CD14-positive monocyte (primary cell): ENCODE results near the gene IFI27. TPM values are rescaled to one million over a fixed set of nuclear protein-coding genes. Genes with fewer than 3 reads are reported as not detected.

ENCODE experiments used
- DNase-seq, 3 donors: peaks; one replicate each; pipeline ENCODE4 v3.0.0-alpha.2; 2011 to 2022
- H2AFZ ChIP-seq: 2 replicates; pipeline ENCODE4 v1.6.0; 2012; ENCODE audit warnings: mild to moderate bottlenecking, low read depth, low read length, inconsistent platforms; ENCODE audit not compliant: insufficient read depth, poor library complexity, severe bottlenecking
- H3K27ac ChIP-seq, 2 donors: 1 replicate in 1 of 2; 2 replicates in 1 of 2; pipeline ENCODE4 v1.5.1; 2012 to 2013; ENCODE audit warnings: low read length in 2 of 2, control low read depth in 1 of 2, inconsistent platforms in 1 of 2, low read depth in 1 of 2, mild to moderate bottlenecking in 1 of 2
- H3K27me3 ChIP-seq, 2 donors: one replicate each; pipeline versions ENCODE4 v1.6.0 to v1.6.1; 2011 to 2013; ENCODE audit warnings: low read length in 2 of 2; ENCODE audit not compliant: control insufficient read depth in 2 of 2, insufficient read depth in 2 of 2
- H3K36me3 ChIP-seq, 2 donors: replicated peaks in 1 of 2; 1 replicate in 1 of 2; 2 replicates in 1 of 2; pipeline versions ENCODE4 v1.5.1 to v1.6.1; 2012 to 2013; ENCODE audit warnings: low read length in 2 of 2, control low read depth in 1 of 2, inconsistent platforms in 1 of 2, mild to moderate bottlenecking in 1 of 2; ENCODE audit not compliant: insufficient read depth in 2 of 2, control insufficient read depth in 1 of 2
- H3K4me1 ChIP-seq, 2 donors: 1 replicate in 1 of 2; 2 replicates in 1 of 2; pipeline versions ENCODE4 v1.5.1 to v1.6.1; 2012 to 2013; ENCODE audit warnings: low read length in 2 of 2, control low read depth in 1 of 2, inconsistent platforms in 1 of 2, mild to moderate bottlenecking in 1 of 2, moderate library complexity in 1 of 2; ENCODE audit not compliant: insufficient read depth in 2 of 2, control insufficient read depth in 1 of 2
- H3K4me2 ChIP-seq: replicated peaks from 2 replicates; pipeline ENCODE3; 2012; ENCODE audit warnings: low read length, moderate library complexity, mild to moderate bottlenecking; ENCODE audit not compliant: poor library complexity, severe bottlenecking; ENCODE audit errors: extremely low read depth
- H3K4me3 ChIP-seq, 3 experiments: fragments of 200-600 bp in 1 of 3; sonication (generic) in 1 of 3; replicated peaks in 1 of 3; 1 replicate in 2 of 3; 2 replicates in 1 of 3; pipeline ENCODE4 v1.5.1; 2011 to 2013; ENCODE audit warnings: low read length in 3 of 3, mild to moderate bottlenecking in 3 of 3, control low read depth in 2 of 3, low read depth in 2 of 3, inconsistent platforms in 1 of 3, moderate library complexity in 1 of 3
- H3K79me2 ChIP-seq: 2 replicates; pipeline ENCODE4 v1.6.0; 2012; ENCODE audit warnings: mild to moderate bottlenecking, control low read depth, inconsistent platforms, low read length, moderate library complexity; ENCODE audit not compliant: insufficient read depth
- H3K9ac ChIP-seq: 2 replicates; pipeline ENCODE4 v1.6.0; 2017; ENCODE audit warnings: low read length, mild to moderate bottlenecking; ENCODE audit not compliant: insufficient read depth, poor library complexity, severe bottlenecking
- H3K9me3 ChIP-seq, 2 donors: replicated peaks in 1 of 2; 1 replicate in 1 of 2; 2 replicates in 1 of 2; pipeline versions ENCODE4 v1.5.1 to v1.6.1; 2012 to 2013; ENCODE audit warnings: low read length in 2 of 2, control low read depth in 1 of 2; ENCODE audit not compliant: control insufficient read depth in 1 of 2, insufficient read depth in 1 of 2
- H4K20me1 ChIP-seq: 2 replicates; pipeline ENCODE4 v1.6.0; 2012; ENCODE audit warnings: mild to moderate bottlenecking, low read length, control low read depth, moderate library complexity; ENCODE audit not compliant: insufficient read depth
- H3K27ac Mint-ChIP-seq, 7 donors: one replicate each; pipeline ENCODE4 v1.8.0; 2020; ENCODE audit warnings: mild to moderate bottlenecking in 7 of 7, mixed read lengths in 7 of 7, moderate library complexity in 6 of 7, inconsistent platforms in 2 of 7
- H3K27me3 Mint-ChIP-seq, 3 donors: one replicate each; pipeline ENCODE4 v1.8.0; 2021 to 2022; ENCODE audit warnings: low read depth in 3 of 3, mild to moderate bottlenecking in 3 of 3, mixed read lengths in 3 of 3, moderate library complexity in 3 of 3, inconsistent platforms in 1 of 3
- H3K36me3 Mint-ChIP-seq, 2 donors: one replicate each; pipeline ENCODE4 v1.8.0; 2020; ENCODE audit warnings: mixed read lengths in 2 of 2, inconsistent platforms in 1 of 2, mild to moderate bottlenecking in 1 of 2
- H3K4me1 Mint-ChIP-seq: one replicate; pipeline ENCODE4 v1.8.0; 2020; ENCODE audit warnings: mild to moderate bottlenecking, mixed read lengths
- H3K4me3 Mint-ChIP-seq, 2 donors: one replicate each; pipeline ENCODE4 v1.8.0; 2020; ENCODE audit warnings: mild to moderate bottlenecking in 2 of 2, mixed read lengths in 2 of 2, moderate library complexity in 1 of 2
- H3K9me3 Mint-ChIP-seq, 7 donors: one replicate each; pipeline ENCODE4 v1.8.0; 2020 to 2022; ENCODE audit warnings: mixed read lengths in 7 of 7, mild to moderate bottlenecking in 6 of 7, moderate library complexity in 6 of 7, inconsistent platforms in 2 of 7
- CTCF ChIP-seq: fragments of 200-600 bp; IDR thresholded peaks from one replicate; pipeline ENCODE4 v1.8.0; 2022; ENCODE audit warnings: antibody characterized with exemption, mild to moderate bottlenecking
- WGBS: methylation state at CpG from one replicate; pipeline ENCODE4 v1.1.5; 2013; ENCODE audit warnings: missing lambda C conversion rate; ENCODE audit not compliant: insufficient coverage; 5-methylcytosine and 5-hydroxymethylcytosine counted together
- intact Hi-C, 2 donors: fragments of 100-400 bp; cut with micrococcal nuclease; formaldehyde crosslinking; loops; one replicate each; pipeline versions ENCODE4 v1.15.0 to v1.15.1; 2023
- polyA plus RNA-seq, 3 donors: library from polyadenylated mRNA; depleted of rRNA in 1 of 3; unstranded in 2 of 3; stranded (reverse) in 1 of 3; fragments of 300-500 nt in 2 of 3; fragments of >200 nt in 1 of 3; fragmentation: Illumina TruSeq in 2 of 3; gene quantifications; 1 replicate in 2 of 3; 2 replicates in 1 of 3; pipeline ENCODE4 v1.2.3, GENCODE V29; 2012 to 2021

IFI27 gene
- polyA plus RNA-seq, 3 donors, result 3.0 to 3.9 (median 3.3) TPM

DNA sequence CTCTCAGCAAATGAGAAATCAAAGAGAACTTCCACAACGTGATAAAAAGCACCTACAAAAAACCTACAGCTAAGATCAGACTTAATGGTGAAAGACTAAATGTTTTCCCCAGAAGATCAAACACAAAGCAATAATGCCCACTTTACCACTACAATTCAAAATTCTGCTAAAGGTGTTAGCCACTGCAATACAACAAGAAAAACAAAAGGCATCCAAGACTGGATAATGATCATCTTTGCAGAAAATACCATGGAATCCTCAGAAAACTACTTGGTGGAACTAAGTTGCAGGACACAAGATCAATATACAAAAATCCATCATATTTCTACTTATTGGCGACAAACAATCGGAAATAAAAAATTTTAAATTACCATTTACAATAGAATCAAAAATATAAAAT, 36.0 kb upstream of the IFI27 start:
- H4K20me1 ChIP-seq, result peaks cover 58% of the 10 kb centered on the region
- no CpG with 5 or more reads among the region's 3 CpGs for WGBS

DNA sequence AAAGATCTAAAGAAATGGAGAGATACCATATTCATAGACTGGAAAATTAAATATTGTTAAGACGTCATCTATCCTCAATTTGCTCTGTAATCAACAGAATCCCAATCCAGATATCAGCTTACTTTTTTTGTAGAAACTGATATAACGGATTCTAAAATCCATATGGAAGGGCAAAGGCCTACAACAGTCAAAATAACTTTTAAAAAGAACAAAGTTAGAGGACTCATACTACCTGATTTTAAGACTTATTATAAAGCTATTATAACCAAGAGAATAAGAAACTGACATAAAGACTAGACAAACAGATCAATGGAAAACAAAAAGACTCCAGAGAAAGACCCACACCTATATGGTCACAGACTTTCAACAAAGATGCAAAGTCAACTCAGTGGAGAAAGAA, 35.5 kb upstream of the IFI27 start:
- Mint-ChIP-seq H3K27ac (no peak overlapping the region), H3K27me3 (no peaks in the 10 kb centered on the region), H3K4me1 (peaks cover 37% of the 10 kb centered on the region), H3K36me3 (peaks cover 49 to 63% of the 10 kb centered on the region in 2 donors), H3K9me3 (peaks cover 31 to 50% (median 36%) of the 10 kb centered on the region in 7 donors), H3K4me3 (no peak overlapping the region)
- Histone ChIP-seq H3K4me1 (peaks cover 20 to 33% of the 10 kb centered on the region in 2 donors), H3K4me3 (no peak overlapping the region), H3K36me3 (peaks cover 12 to 37% of the 10 kb centered on the region in 2 donors), H3K79me2 (peaks cover 99% of the 10 kb centered on the region), H3K4me2 (no peak overlapping the region), H3K27me3 (no peaks in the 10 kb centered on the region), H4K20me1 (peaks cover 59% of the 10 kb centered on the region), H3K27ac (no peak overlapping the region), H3K9ac (no peak overlapping the region), H3K9me3 (peaks cover 13 to 15% of the 10 kb centered on the region in 2 donors), H2AFZ (no peak overlapping the region)
- no peak for DNase-seq
- no CpG with 5 or more reads among the region's 2 CpGs for WGBS
- TF ChIP-seq CTCF, result no peak
- intact Hi-C loops, result loop anchor here in 1 of 2 donors (5.0 kb wide), 1 partner anchor 102 kb away; no protein-coding TSS in a partner anchor

More for the DNA sequence above, 36.0 kb upstream of the IFI27 start:
- H3K9ac ChIP-seq, result no peak overlapping the region
- H3K79me2 ChIP-seq, result peaks cover 99% of the 10 kb centered on the region
- H3K4me1 ChIP-seq, result peaks cover 16 to 28% of the 10 kb centered on the region in 2 donors
- no peak overlapping the region for H3K27ac Mint-ChIP-seq
- H3K36me3 ChIP-seq, result peaks cover 12 to 37% of the 10 kb centered on the region in 2 donors
- peaks cover 48 to 63% of the 10 kb centered on the region in 2 donors for H3K36me3 Mint-ChIP-seq
- no peaks in the 10 kb centered on the region for H3K27me3 ChIP-seq
- no peaks in the 10 kb centered on the region for H3K27me3 Mint-ChIP-seq
- peaks cover 32% of the 10 kb centered on the region for H3K4me1 Mint-ChIP-seq
- peaks cover 34 to 53% (median 41%) of the 10 kb centered on the region in 7 donors for H3K9me3 Mint-ChIP-seq
- no peak overlapping the region for H3K27ac ChIP-seq
- no peak overlapping the region for H3K4me2 ChIP-seq
- H2AFZ ChIP-seq, result no peak overlapping the region
- TF ChIP-seq CTCF, result no peak
- DNase-seq, result no peak
- H3K9me3 ChIP-seq, result peaks cover 13 to 20% of the 10 kb centered on the region in 2 donors
- no peak overlapping the region for H3K4me3 Mint-ChIP-seq
- intact Hi-C loops, result no loop called here
- no peak overlapping the region for H3K4me3 ChIP-seq
